PC-3 (cell line): Measurements from ENCODE around the gene SMIM10. TPM values are rescaled to one million over a fixed set of nuclear protein-coding genes. Genes with fewer than 3 reads are reported as not detected.
"Not testable (repeated sequence)": the region's sequence is repeated elsewhere in the genome, so short reads cannot be mapped to it uniquely, and the experiment has no call there.

Source experiments
- ATAC-seq: fragments of 200-7000 bp; cut with Tn5 transposase; 2 replicates; pipeline ENCODE4 v1.9.1; 2020; ENCODE audit warnings: mild to moderate bottlenecking, moderate library complexity
- BruUV-seq: library from RNA; stranded (reverse); fragments of 400-500 nt; replicated peaks from 2 replicates; lab custom pipeline; 2021; lab: Mats Ljungman, UMichigan
- CTCF ChIA-PET: fragments of 300-600 bp; sonication (Branson Sonifier 250); formaldehyde crosslinking; loops from one replicate; lab custom pipeline; 2022; ENCODE audit warnings: antibody characterized with exemption; lab: Charles Lee
- POLR2A ChIA-PET: fragments of 300-600 bp; sonication (Branson Sonifier 250); formaldehyde crosslinking; loops from one replicate; lab custom pipeline; 2022; ENCODE audit warnings: antibody characterized with exemption; ENCODE audit not compliant: unreplicated experiment; lab: Charles Lee
- DNase-seq: peaks from one replicate; pipeline ENCODE4 v3.0.0-alpha.2; 2015
- H2AFZ ChIP-seq: fragments of 300-600 bp; sonication (generic); 2 replicates; pipeline ENCODE4 v1.6.0; 2016; ENCODE audit warnings: antibody characterized with exemption, low read length
- H3F3A ChIP-seq: fragments of 300-600 bp; sonication (generic); one replicate; pipeline ENCODE4 v1.6.0; 2017; ENCODE audit warnings: antibody characterized with exemption, low read length, control low read depth, mild to moderate bottlenecking; ENCODE audit not compliant: unreplicated experiment
- H3K27ac ChIP-seq: fragments of 300-600 bp; sonication (generic); 2 replicates; pipeline ENCODE4 v1.5.1; 2016; ENCODE audit warnings: mild to moderate bottlenecking, low read length
- H3K27me3 ChIP-seq: fragments of 300-600 bp; sonication (generic); 2 replicates; pipeline ENCODE4 v1.6.1; 2016; ENCODE audit warnings: low read length, mixed read lengths
- H3K36me3 ChIP-seq: fragments of 300-600 bp; sonication (generic); 2 replicates; pipeline ENCODE4 v1.6.1; 2016; ENCODE audit warnings: low read depth, mixed run types, low read length, mixed read lengths
- H3K4me1 ChIP-seq: fragments of 300-600 bp; sonication (generic); 2 replicates; pipeline ENCODE4 v1.5.1; 2016; ENCODE audit warnings: low read length; ENCODE audit not compliant: insufficient read depth
- H3K4me2 ChIP-seq: fragments of 300-600 bp; sonication (generic); 2 replicates; pipeline ENCODE4 v1.6.0; 2016; ENCODE audit warnings: low read length
- H3K4me3 ChIP-seq: fragments of 300-600 bp; sonication (generic); 2 replicates; pipeline ENCODE4 v1.5.1; 2016; ENCODE audit warnings: mild to moderate bottlenecking, low read length, mixed read lengths
- H3K79me2 ChIP-seq: fragments of 300-600 bp; sonication (generic); 2 replicates; pipeline ENCODE4 v1.6.1; 2017; ENCODE audit warnings: low read length, mixed read lengths
- H3K9ac ChIP-seq: fragments of 300-600 bp; sonication (generic); 2 replicates; pipeline ENCODE4 v1.6.0; 2016; ENCODE audit warnings: mild to moderate bottlenecking, low read length
- H3K9me2 ChIP-seq: fragments of 300-600 bp; sonication (generic); replicated peaks from 2 replicates; pipeline ENCODE4 v1.6.1; 2016; ENCODE audit warnings: mixed run types, low read length, mixed read lengths
- H3K9me3 ChIP-seq: fragments of 300-600 bp; sonication (generic); 2 replicates; pipeline ENCODE4 v1.6.1; 2016; ENCODE audit warnings: low read length, mixed read lengths
- H4K20me1 ChIP-seq: fragments of 300-600 bp; sonication (generic); 2 replicates; pipeline ENCODE4 v1.6.1; 2016; ENCODE audit warnings: low read length, mixed read lengths
- EZH2 ChIP-seq: fragments of 300-600 bp; sonication (generic); IDR thresholded peaks from one replicate; pipeline ENCODE4 v1.6.1; 2017; ENCODE audit warnings: antibody characterized with exemption, mild to moderate bottlenecking, low read length; ENCODE audit not compliant: unreplicated experiment
- EZH2phosphoT487 ChIP-seq: fragments of 300-600 bp; sonication (generic); IDR thresholded peaks from 2 replicates; pipeline ENCODE4 v1.6.1; 2018; ENCODE audit warnings: mild to moderate bottlenecking, antibody characterized with exemption, low read length, borderline replicate concordance
- intact Hi-C: fragments of 100-400 bp; cut with micrococcal nuclease; formaldehyde crosslinking; loops from 2 replicates; pipeline ENCODE4 v1.9.0; 2023
- total RNA-seq: library from RNA; depleted of rRNA; stranded (reverse); fragments of >200 nt; gene quantifications from 2 replicates; pipeline ENCODE4 v1.2.3, GENCODE V29; 2014
- TF ChIP-seq, protein P1 (sequence below): fragments of 300-600 bp; sonication (generic); conservative IDR thresholded peaks from 2 replicates; pipeline ENCODE4 v1.5.1; 2017; ENCODE audit warnings: antibody characterized with exemption, low read depth, mild to moderate bottlenecking, low read length

The SMIM10 gene
- total RNA-seq, 1 experiment from 2014 or later: not detected

DNA sequence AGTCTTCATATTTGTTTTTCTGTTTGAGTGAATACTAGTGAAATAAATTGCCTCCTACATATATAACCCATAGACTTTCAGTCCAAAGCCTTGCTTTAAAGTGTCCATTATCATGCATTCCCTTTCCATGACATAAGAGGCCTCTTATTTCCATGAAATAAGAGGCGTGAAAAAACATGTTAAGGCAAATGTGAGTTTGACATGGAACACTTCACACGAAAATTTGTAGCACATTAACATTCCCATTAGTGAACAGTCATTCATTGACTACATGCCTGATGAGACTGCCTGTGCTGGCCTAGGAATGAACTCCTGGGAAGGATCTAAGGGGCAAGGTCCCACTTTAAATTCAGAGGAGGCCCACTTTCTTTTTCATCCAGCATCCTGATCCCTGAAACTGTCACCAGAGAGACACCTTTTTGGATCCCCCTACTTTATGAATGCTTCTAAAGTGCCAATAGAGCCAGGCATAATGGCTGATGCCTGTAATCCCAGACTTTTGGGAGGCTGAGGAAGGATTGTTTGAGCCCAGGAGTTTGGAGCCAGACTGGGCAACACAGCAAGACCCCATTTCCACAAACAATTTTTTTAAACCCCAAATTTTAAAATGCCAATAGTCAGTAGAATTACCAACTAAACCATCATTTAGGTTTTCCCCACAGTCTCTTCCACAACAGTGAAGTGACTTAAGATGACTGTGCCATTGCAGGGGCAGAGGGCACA, 24.9 kb downstream of the SMIM10 start:
- ATAC-seq: no peak
- DNase-seq: no peak

DNA sequence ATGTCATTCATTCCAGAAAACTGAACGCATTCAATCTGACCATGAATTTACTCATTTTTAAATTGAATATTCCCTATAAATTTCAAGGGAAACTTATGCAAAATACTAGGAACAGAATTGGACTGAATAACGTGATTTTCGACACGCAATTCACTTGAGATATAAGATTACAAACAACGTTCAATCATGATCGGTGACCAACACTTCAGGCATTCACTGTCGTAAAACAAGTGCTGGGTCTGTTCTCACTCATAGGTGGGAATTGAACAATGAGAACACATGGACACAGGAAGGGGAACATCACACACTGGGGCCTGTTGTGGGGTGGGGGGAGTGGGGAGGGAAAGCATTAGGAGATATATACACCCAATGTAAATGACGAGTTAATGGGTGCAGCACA, 29.1 kb downstream of the SMIM10 start:
- BruUV-seq, H3K4me2 ChIP-seq, intact Hi-C loops, H4K20me1 ChIP-seq, H3K9ac ChIP-seq, H3K9me3 ChIP-seq, H3K27me3 ChIP-seq, H3K9me2 ChIP-seq, DNase-seq, CTCF ChIA-PET, POLR2A ChIA-PET, H3K4me3 ChIP-seq, H3K27ac ChIP-seq, H3F3A ChIP-seq, H2AFZ ChIP-seq, H3K36me3 ChIP-seq, ATAC-seq: not testable (repeated sequence)
- Histone ChIP-seq H3K79me2 (peaks cover 33% of the 10 kb centered on the region), H3K4me1 (peaks cover 29% of the 10 kb centered on the region)

More for the DNA sequence above, 24.9 kb downstream of the SMIM10 start:
- Histone ChIP-seq H3K36me3 (no peaks in the 10 kb centered on the region), H3K9me3 (no peaks in the 10 kb centered on the region), H4K20me1 (no peaks in the 10 kb centered on the region), H3F3A (no peaks in the 10 kb centered on the region), H3K4me3 (no peak overlapping the region), H2AFZ (no peak overlapping the region), H3K27ac (no peak overlapping the region), H3K27me3 (no peaks in the 10 kb centered on the region), H3K4me2 (no peak overlapping the region), H3K79me2 (peaks cover 5% of the 10 kb centered on the region), H3K9ac (no peak overlapping the region), H3K4me1 (peaks cover 5% of the 10 kb centered on the region), H3K9me2 (no peaks in the 10 kb centered on the region)
- ChIA-PET CTCF (no interaction called here), POLR2A (no interaction called here)
- no TSS peak for BruUV-seq
- TF ChIP-seq EZH2: no peak
- no peak for TF ChIP-seq EZH2phosphoT487
- TF ChIP-seq, protein P1, sequence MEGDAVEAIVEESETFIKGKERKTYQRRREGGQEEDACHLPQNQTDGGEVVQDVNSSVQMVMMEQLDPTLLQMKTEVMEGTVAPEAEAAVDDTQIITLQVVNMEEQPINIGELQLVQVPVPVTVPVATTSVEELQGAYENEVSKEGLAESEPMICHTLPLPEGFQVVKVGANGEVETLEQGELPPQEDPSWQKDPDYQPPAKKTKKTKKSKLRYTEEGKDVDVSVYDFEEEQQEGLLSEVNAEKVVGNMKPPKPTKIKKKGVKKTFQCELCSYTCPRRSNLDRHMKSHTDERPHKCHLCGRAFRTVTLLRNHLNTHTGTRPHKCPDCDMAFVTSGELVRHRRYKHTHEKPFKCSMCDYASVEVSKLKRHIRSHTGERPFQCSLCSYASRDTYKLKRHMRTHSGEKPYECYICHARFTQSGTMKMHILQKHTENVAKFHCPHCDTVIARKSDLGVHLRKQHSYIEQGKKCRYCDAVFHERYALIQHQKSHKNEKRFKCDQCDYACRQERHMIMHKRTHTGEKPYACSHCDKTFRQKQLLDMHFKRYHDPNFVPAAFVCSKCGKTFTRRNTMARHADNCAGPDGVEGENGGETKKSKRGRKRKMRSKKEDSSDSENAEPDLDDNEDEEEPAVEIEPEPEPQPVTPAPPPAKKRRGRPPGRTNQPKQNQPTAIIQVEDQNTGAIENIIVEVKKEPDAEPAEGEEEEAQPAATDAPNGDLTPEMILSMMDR: no peak
- intact Hi-C loops: no loop called here

DNA sequence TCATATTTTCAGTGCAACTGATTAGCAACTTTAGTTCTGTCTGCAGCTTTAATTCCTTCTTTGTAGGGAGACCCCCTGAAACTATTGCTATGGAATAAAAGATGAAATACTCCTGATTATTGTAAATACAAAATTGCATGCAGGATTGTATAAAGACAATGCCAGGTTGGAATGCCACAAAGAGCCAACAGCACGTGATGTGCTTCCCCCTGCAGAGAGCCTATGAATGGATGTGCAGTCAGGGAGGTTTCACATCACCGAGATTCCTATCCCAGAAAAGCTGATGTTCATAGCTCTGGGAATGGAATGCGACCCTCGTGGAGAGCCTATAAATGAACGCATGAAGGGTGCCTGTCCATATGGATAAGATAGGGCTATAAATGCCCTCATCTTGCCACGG, 33.0 kb downstream of the SMIM10 start:
- H3K4me1 ChIP-seq: peaks cover 29% of the 10 kb centered on the region
- intact Hi-C loops, DNase-seq, H3K9me2 ChIP-seq, H3K9me3 ChIP-seq, H4K20me1 ChIP-seq, CTCF ChIA-PET, BruUV-seq, H3F3A ChIP-seq, H3K27ac ChIP-seq, H3K27me3 ChIP-seq, POLR2A ChIA-PET, H3K36me3 ChIP-seq, H2AFZ ChIP-seq, H3K9ac ChIP-seq, H3K4me3 ChIP-seq, ATAC-seq: not testable (repeated sequence)
- peak overlapping the region; percentile 97; the same call in 1 of the 2 replicates for H3K4me2 ChIP-seq
- H3K79me2 ChIP-seq: peaks cover 41% of the 10 kb centered on the region

DNA sequence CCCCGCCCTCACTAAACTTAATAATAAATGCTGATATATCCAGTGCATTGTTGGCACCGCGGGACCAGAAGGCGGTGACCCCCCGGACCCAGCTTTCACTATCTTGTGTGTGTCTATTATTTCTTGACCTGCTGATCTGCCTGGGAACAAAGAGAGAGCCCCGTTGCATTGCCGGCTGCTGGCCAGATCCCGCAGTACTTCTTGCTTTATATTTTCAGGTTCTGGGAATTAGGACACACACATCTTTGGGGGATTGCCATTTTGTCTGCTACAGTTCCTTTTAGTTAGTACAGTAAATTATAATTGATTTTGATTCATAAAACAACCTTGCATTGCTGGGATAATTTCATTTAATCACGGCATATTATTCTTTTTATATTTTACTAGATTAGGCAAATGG, 33.7 kb downstream of the SMIM10 start:
- H3F3A ChIP-seq: no peaks in the 10 kb centered on the region
- H3K4me3 ChIP-seq: no peak overlapping the region
- H3K4me1 ChIP-seq: peaks cover 29% of the 10 kb centered on the region
- ATAC-seq (no peak), DNase-seq (no peak)
- no peaks in the 10 kb centered on the region for H3K27me3 ChIP-seq
- ChIA-PET CTCF (no interaction called here), POLR2A (no interaction called here)
- no peak overlapping the region for H3K27ac ChIP-seq
- no peaks in the 10 kb centered on the region for H3K9me2 ChIP-seq
- H3K9ac ChIP-seq: no peak overlapping the region
- no TSS peak for BruUV-seq
- no peaks in the 10 kb centered on the region for H3K36me3 ChIP-seq
- H3K79me2 ChIP-seq: peaks cover 41% of the 10 kb centered on the region
- TF ChIP-seq, protein P1: no peak
- no peak for TF ChIP-seq EZH2
- TF ChIP-seq EZH2phosphoT487: no peak
- no peaks in the 10 kb centered on the region for H4K20me1 ChIP-seq
- no peaks in the 10 kb centered on the region for H3K9me3 ChIP-seq
- no peak overlapping the region for H2AFZ ChIP-seq
- intact Hi-C loops: no loop called here
- H3K4me2 ChIP-seq: peak overlapping the region; percentile 48

DNA sequence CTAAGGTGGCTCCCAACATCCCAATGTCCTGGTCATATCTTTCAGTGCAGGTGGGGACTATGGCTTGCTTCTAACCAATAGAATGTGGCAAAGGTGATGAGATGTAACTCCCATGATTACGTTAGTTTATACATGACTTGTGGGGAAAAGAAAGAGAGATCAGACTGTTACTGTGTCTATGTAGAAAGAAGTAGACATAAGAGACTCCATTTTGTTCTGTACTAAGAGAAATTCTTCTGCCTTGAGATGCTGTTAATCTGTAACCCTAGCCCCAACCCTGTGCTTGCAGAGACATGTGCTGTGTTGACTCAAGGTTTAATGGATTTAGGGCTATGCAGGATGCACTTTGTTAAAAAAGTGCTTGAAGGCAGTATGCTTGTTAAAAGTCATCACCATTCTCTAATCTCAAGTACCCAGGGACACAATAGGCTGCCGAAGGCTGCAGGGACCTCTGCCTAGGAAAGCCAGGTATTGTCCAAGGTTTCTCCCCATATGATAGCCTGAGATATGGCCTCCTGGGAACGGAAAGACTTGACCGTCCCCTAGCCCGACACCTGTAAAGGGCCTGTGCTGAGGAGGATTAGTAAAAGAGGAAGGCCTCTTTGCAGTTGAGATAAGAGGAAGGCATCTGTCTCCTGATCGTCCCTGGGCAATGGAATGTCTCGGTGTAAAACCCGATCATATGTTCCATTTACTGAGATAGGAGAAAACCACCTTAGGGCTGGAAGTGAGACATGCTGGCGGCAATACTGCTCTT, 39.6 kb downstream of the SMIM10 start:
- H3F3A ChIP-seq, intact Hi-C loops, CTCF ChIA-PET, H3K9me2 ChIP-seq, H3K4me1 ChIP-seq, DNase-seq, H3K9me3 ChIP-seq, H3K27me3 ChIP-seq, POLR2A ChIA-PET, H3K9ac ChIP-seq, H3K4me3 ChIP-seq, ATAC-seq, BruUV-seq, H2AFZ ChIP-seq, H3K27ac ChIP-seq, H3K4me2 ChIP-seq: not testable (repeated sequence)
- H3K36me3 ChIP-seq: peaks cover 11% of the 10 kb centered on the region
- H4K20me1 ChIP-seq: peaks cover 10% of the 10 kb centered on the region
- peaks cover 20% of the 10 kb centered on the region for H3K79me2 ChIP-seq
